Fibroblast of lung (primary cell): ENCODE measurements around the gene PRG3.

Experiments used
- EZH2 ChIP-seq: IDR thresholded peaks from 2 replicates; pipeline ENCODE4 v1.5.1; 2012; ENCODE audit warnings: low read length, control low read depth, mild to moderate bottlenecking; ENCODE audit errors: missing control alignments
- TF ChIP-seq, protein P1 (sequence below), 2 donors: IDR thresholded peaks in 1 of 2; conservative IDR thresholded peaks in 1 of 2; 1 replicate in 1 of 2; 2 replicates in 1 of 2; pipeline ENCODE4 v1.5.1; 2011 to 2012; ENCODE audit warnings: low read length in 2 of 2, control low read depth in 1 of 2, inconsistent platforms in 1 of 2, low read depth in 1 of 2, mild to moderate bottlenecking in 1 of 2

DNA sequence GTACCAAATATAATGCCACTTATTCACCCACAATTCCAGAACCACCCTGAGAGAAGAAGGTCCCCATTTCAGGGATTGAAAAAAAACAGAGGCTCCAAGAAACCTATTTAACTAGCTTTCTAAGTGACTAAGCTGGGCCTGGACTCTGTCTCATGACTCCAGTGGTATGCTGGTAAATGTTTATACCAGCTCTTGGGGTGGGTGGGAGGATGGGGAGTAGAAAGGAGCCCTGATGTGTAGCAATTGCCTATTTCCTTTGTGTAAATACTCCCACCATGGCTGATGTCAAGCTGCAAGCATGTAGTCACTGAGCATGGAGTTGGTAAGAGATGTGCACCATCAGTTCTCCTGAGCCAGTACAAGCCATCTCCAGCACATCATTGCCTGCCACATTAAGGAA, 2.8 kb downstream of the PRG3 start:
- TF ChIP-seq, protein P1, sequence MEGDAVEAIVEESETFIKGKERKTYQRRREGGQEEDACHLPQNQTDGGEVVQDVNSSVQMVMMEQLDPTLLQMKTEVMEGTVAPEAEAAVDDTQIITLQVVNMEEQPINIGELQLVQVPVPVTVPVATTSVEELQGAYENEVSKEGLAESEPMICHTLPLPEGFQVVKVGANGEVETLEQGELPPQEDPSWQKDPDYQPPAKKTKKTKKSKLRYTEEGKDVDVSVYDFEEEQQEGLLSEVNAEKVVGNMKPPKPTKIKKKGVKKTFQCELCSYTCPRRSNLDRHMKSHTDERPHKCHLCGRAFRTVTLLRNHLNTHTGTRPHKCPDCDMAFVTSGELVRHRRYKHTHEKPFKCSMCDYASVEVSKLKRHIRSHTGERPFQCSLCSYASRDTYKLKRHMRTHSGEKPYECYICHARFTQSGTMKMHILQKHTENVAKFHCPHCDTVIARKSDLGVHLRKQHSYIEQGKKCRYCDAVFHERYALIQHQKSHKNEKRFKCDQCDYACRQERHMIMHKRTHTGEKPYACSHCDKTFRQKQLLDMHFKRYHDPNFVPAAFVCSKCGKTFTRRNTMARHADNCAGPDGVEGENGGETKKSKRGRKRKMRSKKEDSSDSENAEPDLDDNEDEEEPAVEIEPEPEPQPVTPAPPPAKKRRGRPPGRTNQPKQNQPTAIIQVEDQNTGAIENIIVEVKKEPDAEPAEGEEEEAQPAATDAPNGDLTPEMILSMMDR (conservative IDR thresholded peaks at IDR 0.05 in 1 of 2, IDR thresholded peaks at IDR 0.05 in 1 of 2; ENCODE audit: low read depth in 1 of 2, low read length in 2 of 2): no peak
- no peak for TF ChIP-seq EZH2
